Measurements from ENCODE around the gene PLCD1. TPM values are rescaled to one million over a fixed set of nuclear protein-coding genes. Genes with fewer than 3 reads are reported as not detected.
A peak's percentile ranks its signal among the peaks of the same experiment; 100 is the strongest.
"Not testable (repeated sequence)": the region's sequence is repeated elsewhere in the genome, so short reads cannot be mapped to it uniquely, and the experiment has no call there.

Gene PLCD1
- total RNA-seq (2012; rRNA removed), result 21.5 and 25.1 TPM in 2 replicates

DNA sequence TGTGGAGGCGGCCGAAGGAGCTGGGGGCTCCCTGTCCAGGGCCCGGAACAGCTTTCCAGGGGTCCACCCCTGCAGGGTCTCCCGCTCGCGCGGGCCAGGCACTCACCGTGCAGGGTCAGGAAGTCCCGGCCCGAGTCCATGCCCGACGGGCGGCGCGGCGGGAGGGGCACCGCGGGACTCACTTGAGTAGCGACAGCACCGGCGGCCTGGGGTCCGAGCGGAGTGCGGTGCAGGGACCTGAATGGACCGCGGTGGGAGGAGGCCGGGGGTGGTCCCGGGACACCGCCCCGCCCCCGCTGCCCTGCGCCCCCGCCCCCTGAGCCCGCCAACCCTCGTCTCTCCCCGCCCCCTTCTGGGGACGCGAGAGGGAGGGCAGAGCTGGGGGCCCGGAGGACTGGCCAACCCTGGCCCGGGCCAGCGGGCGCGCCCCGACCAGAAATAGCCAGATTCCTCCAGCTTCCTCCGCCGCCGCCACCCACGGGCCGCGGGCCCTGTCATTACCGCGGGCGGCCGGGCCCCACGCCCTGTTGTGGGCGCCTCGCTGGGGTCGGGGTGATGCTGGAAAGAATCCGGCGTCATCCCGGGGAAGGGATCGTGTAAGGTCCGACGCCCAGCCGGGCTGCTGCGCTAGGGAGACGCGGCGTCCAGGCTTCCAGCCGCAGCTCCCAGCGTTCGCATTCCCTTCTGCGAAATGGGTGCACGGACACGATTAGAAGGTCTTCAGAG, at the start of gene PLCD1:
Gene PLCD1, minus strand, starts transcription at position 243 of the 726 bp plus-strand sequence. Its CDS starts 103 bp downstream, at position 140.
- peak within 1 kb of the TSS; percentile 93 for H3K4me2 ChIP-seq (ENCODE audit: low read length)
- peak within 1 kb of the TSS; percentile 84 for H3K4me3 ChIP-seq (ENCODE audit: low read length)
- H3K9ac ChIP-seq (ENCODE audit: low read depth, low read length), result peak within 1 kb of the TSS; percentile 86
- no peaks in the 10 kb centered on the region for H3K27me3 ChIP-seq (ENCODE audit: control insufficient read depth, insufficient read depth, low read length)
- H3K9me3 ChIP-seq (replicated peaks; ENCODE audit: low read length), result no peaks in the 10 kb centered on the region
- H3K36me3 ChIP-seq (ENCODE audit: insufficient read depth, low read length), result no peaks in the 10 kb centered on the region
- peaks cover 43% of the 10 kb centered on the region for H3K4me1 ChIP-seq (ENCODE audit: control insufficient read depth, insufficient read depth, low read length)

DNA sequence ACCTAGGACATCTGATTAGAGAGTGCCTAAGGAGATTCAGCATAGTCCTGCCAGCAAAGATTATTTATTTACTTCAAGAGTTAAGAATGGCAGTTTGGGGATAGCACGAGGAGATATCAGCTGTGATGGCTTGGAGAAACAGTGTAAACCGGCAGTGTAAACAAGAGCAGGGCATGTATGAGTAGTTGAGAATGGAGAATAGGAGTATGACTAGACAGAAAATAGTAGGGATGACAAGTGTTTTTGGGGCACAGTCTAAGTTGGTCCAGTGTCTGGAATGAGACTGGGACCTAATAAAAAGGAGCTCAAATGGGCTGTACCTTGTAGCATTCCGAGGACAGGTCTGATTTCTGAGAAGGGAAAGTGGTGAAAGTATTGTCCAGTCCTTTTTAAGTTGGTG, 47.6 kb upstream of the PLCD1 start:
- not testable (repeated sequence) for H3K9ac ChIP-seq (ENCODE audit: low read depth, low read length); H3K4me2 ChIP-seq (ENCODE audit: low read length); H3K9me3 ChIP-seq (replicated peaks; ENCODE audit: low read length); H3K36me3 ChIP-seq (ENCODE audit: insufficient read depth, low read length); H3K27me3 ChIP-seq (ENCODE audit: control insufficient read depth, insufficient read depth, low read length); H3K4me3 ChIP-seq (ENCODE audit: low read length); H3K4me1 ChIP-seq (ENCODE audit: control insufficient read depth, insufficient read depth, low read length)

DNA sequence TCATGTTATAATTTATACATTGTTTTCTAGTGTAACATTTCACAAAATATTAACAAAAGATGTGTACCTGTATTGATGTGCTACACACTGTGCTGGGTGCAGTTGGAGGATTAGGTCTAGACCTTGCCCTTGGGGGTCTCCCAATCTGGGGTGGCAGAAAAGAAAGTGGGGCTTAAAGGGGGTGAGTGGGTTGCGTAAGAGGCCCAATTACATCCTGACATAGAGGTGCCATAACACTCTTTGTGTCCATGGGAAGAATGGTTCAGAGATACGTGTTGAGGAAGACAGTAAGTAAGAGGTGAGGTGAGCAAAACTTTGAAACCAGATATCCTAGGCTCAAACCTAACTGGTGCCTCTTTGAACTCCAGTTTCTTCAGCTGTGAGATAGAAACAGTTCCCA, 40.6 kb upstream of the PLCD1 start:
- Histone ChIP-seq H3K4me2 (ENCODE audit: low read length) (no peak overlapping the region), H3K9ac (ENCODE audit: low read depth, low read length) (no peak overlapping the region), H3K4me3 (ENCODE audit: low read length) (no peak overlapping the region), H3K4me1 (ENCODE audit: control insufficient read depth, insufficient read depth, low read length) (no peaks in the 10 kb centered on the region), H3K27me3 (ENCODE audit: control insufficient read depth, insufficient read depth, low read length) (peaks cover 22% of the 10 kb centered on the region), H3K36me3 (ENCODE audit: insufficient read depth, low read length) (no peaks in the 10 kb centered on the region), H3K9me3 (replicated peaks; ENCODE audit: low read length) (no peaks in the 10 kb centered on the region)

DNA sequence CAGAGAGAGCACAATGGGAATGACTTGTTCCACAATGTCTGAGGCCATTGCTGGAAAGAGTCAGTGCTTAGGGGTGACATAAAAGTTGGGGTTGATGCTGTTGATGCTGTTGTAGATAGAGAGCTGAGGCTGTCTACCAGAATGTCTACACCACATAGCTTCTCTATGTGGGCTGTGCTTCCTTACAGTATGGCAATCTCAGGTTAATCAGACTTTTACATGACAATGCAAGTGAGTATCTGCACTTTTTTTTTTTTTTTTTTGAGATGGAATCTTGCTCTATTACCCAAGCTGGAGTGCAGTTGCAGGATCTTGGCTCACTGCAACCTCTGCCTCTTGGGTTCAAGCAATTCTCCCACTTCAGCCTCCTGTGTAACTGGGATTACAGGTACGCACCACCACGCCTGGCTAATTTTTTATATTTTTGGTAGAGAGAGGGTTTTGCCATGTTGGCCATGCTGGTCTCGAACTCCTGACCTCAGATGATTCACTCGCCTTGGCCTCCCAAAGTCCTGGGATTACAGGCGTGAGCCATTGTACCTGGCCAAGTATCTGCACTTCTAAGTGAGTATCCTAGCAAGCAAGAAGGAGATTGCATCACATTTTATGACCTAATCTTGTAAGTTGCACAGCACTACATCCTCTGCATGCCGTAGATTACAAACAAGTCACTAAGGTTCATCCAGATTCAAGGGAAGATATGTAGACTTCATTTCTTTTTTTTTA, 38.2 kb upstream of the PLCD1 start:
- Histone ChIP-seq H3K4me3 (ENCODE audit: low read length) (no peak overlapping the region), H3K4me2 (ENCODE audit: low read length) (no peak overlapping the region), H3K9me3 (replicated peaks; ENCODE audit: low read length) (no peaks in the 10 kb centered on the region), H3K27me3 (ENCODE audit: control insufficient read depth, insufficient read depth, low read length) (peaks cover 30% of the 10 kb centered on the region), H3K4me1 (ENCODE audit: control insufficient read depth, insufficient read depth, low read length) (no peaks in the 10 kb centered on the region), H3K36me3 (ENCODE audit: insufficient read depth, low read length) (no peaks in the 10 kb centered on the region), H3K9ac (ENCODE audit: low read depth, low read length) (no peak overlapping the region)

GRCh38 chr3:38064453-38064852, 35.0 kb upstream of the PLCD1 start:
- peaks cover 45% of the 10 kb centered on the region for H3K27me3 ChIP-seq (ENCODE audit: control insufficient read depth, insufficient read depth, low read length)
- H3K36me3 ChIP-seq (ENCODE audit: insufficient read depth, low read length); H3K4me2 ChIP-seq (ENCODE audit: low read length); H3K4me3 ChIP-seq (ENCODE audit: low read length); H3K9me3 ChIP-seq (replicated peaks; ENCODE audit: low read length); H3K4me1 ChIP-seq (ENCODE audit: control insufficient read depth, insufficient read depth, low read length); H3K9ac ChIP-seq (ENCODE audit: low read depth, low read length): not testable (repeated sequence)

DNA sequence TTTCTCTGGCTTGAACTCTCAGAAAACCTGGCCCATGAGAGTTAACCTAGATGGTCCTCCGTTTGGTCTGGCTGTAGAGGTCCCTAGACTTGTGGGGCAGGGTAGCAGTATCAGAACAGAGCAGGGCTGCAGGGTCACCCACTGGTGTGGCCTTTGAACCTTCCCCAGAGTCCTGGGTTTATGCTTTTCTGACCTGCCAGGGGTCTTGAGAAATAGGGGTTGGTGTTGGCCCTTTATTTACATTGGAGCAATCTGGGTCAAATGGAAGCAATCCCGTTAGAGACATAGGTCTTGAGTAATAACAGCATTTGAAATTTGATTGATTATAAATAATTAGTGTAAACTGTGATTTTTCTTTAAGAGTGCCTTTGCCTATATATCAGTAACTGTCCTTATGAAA, 33.4 kb upstream of the PLCD1 start:
- Histone ChIP-seq H3K9ac (ENCODE audit: low read depth, low read length) (no peak overlapping the region), H3K4me1 (ENCODE audit: control insufficient read depth, insufficient read depth, low read length) (no peaks in the 10 kb centered on the region), H3K4me2 (ENCODE audit: low read length) (no peak overlapping the region), H3K27me3 (ENCODE audit: control insufficient read depth, insufficient read depth, low read length) (peaks cover 51% of the 10 kb centered on the region), H3K4me3 (ENCODE audit: low read length) (no peak overlapping the region), H3K36me3 (ENCODE audit: insufficient read depth, low read length) (no peaks in the 10 kb centered on the region), H3K9me3 (replicated peaks; ENCODE audit: low read length) (no peaks in the 10 kb centered on the region)

- Histone ChIP-seq H3K9ac (ENCODE audit: low read depth, low read length) (no peak overlapping the region), H3K9me3 (replicated peaks; ENCODE audit: low read length) (no peaks in the 10 kb centered on the region), H3K4me2 (ENCODE audit: low read length) (no peak overlapping the region), H3K4me1 (ENCODE audit: control insufficient read depth, insufficient read depth, low read length) (no peaks in the 10 kb centered on the region), H3K4me3 (ENCODE audit: low read length) (no peak overlapping the region), H3K36me3 (ENCODE audit: insufficient read depth, low read length) (no peaks in the 10 kb centered on the region), H3K27me3 (ENCODE audit: control insufficient read depth, insufficient read depth, low read length) (peaks cover 34% of the 10 kb centered on the region)
These were observed 30.1 kb upstream of the PLCD1 start for GRCh38 chr3:38059591-38059990.

GRCh38 chr3:38059148-38059547, 29.7 kb upstream of the PLCD1 start:
- Histone ChIP-seq H3K27me3 (ENCODE audit: control insufficient read depth, insufficient read depth, low read length) (peaks cover 37% of the 10 kb centered on the region), H3K4me1 (ENCODE audit: control insufficient read depth, insufficient read depth, low read length) (no peaks in the 10 kb centered on the region), H3K4me3 (ENCODE audit: low read length) (no peak overlapping the region), H3K9ac (ENCODE audit: low read depth, low read length) (no peak overlapping the region), H3K36me3 (ENCODE audit: insufficient read depth, low read length) (no peaks in the 10 kb centered on the region), H3K4me2 (ENCODE audit: low read length) (no peak overlapping the region), H3K9me3 (replicated peaks; ENCODE audit: low read length) (no peaks in the 10 kb centered on the region)

DNA sequence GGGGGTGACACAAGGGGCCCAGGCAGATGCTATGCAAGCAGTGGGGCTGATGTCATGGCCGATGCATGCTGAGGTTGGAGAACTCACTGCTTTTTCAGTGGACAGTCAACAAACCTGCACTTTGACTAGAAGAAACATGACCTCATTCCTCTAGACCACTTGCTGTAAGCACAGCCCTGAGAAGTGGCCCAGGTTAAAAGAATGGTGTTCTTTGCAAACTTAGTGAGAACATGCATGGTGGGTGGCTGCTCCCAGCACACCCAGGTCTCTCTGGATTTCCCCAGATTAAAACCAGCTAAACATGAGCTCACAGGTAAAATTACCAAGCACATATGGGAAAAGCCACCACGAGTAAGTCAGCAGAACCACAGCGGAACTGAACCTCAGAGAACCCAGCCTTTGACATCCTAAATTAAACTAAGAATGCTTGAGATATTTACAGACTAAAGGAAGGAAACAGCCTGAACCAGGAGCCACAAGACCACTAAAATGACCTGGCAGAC, 25.1 kb upstream of the PLCD1 start:
- Histone ChIP-seq H3K4me2 (ENCODE audit: low read length) (no peak overlapping the region), H3K4me1 (ENCODE audit: control insufficient read depth, insufficient read depth, low read length) (no peaks in the 10 kb centered on the region), H3K36me3 (ENCODE audit: insufficient read depth, low read length) (no peaks in the 10 kb centered on the region), H3K9me3 (replicated peaks; ENCODE audit: low read length) (no peaks in the 10 kb centered on the region), H3K4me3 (ENCODE audit: low read length) (no peak overlapping the region), H3K9ac (ENCODE audit: low read depth, low read length) (no peak overlapping the region), H3K27me3 (ENCODE audit: control insufficient read depth, insufficient read depth, low read length) (peaks cover 23% of the 10 kb centered on the region)

GRCh38 chr3:38053813-38054498, 24.5 kb upstream of the PLCD1 start:
- H3K4me1 ChIP-seq (ENCODE audit: control insufficient read depth, insufficient read depth, low read length); H3K36me3 ChIP-seq (ENCODE audit: insufficient read depth, low read length); H3K9ac ChIP-seq (ENCODE audit: low read depth, low read length); H3K9me3 ChIP-seq (replicated peaks; ENCODE audit: low read length); H3K4me2 ChIP-seq (ENCODE audit: low read length); H3K4me3 ChIP-seq (ENCODE audit: low read length): not testable (repeated sequence)
- peaks cover 18% of the 10 kb centered on the region for H3K27me3 ChIP-seq (ENCODE audit: control insufficient read depth, insufficient read depth, low read length)

DNA sequence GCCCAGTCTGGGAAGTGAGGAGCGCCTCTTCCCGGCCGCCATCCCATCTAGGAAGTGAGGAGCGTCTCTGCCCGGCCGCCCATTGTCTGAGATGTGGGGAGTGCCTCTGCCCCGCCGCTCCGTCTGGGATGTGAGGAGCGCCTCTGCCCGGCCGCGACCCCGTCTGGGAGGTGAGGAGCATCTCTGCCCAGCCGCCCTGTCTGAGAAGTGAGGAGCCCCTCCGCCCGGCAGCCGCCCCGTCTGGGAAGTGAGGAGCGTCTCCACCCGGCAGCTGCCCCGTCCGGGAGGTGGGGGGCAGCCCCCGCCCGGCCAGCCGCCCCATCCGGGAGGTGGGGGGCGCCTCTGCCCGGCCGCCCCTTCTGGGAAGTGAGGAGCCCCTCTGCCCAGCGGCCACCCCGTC, 23.8 kb upstream of the PLCD1 start:
- not testable (repeated sequence) for H3K4me3 ChIP-seq (ENCODE audit: low read length); H3K9me3 ChIP-seq (replicated peaks; ENCODE audit: low read length); H3K36me3 ChIP-seq (ENCODE audit: insufficient read depth, low read length); H3K4me1 ChIP-seq (ENCODE audit: control insufficient read depth, insufficient read depth, low read length); H3K9ac ChIP-seq (ENCODE audit: low read depth, low read length); H3K4me2 ChIP-seq (ENCODE audit: low read length)
- H3K27me3 ChIP-seq (ENCODE audit: control insufficient read depth, insufficient read depth, low read length), result peaks cover 22% of the 10 kb centered on the region
